ENCODE results near the gene BUD23.

DNA sequence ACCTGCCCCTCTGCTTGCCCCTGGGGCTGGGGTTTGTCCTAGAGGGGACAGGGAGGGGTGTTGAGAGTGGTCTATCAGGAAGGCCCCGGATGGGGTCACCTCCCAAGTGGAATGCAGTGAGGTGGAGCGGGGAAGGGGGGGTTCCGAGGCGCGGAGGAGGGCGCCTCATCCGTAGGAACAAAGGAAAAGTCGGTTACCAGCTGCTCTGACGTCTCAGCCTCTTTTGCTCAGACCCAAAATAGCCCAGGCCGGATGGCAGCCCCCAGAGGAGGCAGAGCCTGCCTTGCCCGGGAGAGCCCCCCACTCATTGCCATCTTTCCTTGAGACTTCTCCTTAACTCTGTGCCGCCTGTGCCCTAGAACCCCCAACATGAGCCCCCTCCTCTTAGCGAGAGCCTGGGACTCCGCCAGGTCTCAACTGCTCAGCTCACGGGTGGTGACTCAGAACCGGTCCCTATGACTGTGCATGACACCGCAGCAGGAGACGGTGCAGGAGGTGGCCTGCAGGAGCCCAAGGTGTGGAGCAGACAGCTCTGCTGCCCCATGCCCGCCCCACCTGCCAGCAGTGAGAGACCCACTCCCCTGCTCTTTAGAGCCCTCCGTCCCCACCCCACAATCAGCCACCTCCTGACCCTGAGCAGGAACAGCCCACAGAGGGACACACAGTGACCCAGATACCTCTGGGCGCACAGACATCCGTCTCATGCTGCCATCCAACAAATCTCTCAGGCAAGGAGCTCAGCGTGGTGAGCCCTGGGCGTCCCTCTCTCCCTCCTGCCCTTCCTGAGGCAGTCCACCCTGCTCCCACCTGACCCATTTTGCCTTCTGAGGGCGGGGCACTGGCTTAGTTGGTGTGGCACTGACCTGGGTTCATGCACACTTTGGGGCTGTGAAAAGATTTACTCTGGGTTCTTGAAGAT, 23.0 kb downstream of the BUD23 start:
- TF ChIP-seq GABPA (IDR thresholded peaks at IDR 0.05 in 1 of 2, conservative IDR thresholded peaks at IDR 0.05 in 1 of 2) (no peak), RAD21 (IDR thresholded peaks at IDR 0.05) (no peak), TAF1 (conservative IDR thresholded peaks at IDR 0.05) (no peak), SP1 (IDR thresholded peaks at IDR 0.05) (no peak)
- TF ChIP-seq, protein P1, sequence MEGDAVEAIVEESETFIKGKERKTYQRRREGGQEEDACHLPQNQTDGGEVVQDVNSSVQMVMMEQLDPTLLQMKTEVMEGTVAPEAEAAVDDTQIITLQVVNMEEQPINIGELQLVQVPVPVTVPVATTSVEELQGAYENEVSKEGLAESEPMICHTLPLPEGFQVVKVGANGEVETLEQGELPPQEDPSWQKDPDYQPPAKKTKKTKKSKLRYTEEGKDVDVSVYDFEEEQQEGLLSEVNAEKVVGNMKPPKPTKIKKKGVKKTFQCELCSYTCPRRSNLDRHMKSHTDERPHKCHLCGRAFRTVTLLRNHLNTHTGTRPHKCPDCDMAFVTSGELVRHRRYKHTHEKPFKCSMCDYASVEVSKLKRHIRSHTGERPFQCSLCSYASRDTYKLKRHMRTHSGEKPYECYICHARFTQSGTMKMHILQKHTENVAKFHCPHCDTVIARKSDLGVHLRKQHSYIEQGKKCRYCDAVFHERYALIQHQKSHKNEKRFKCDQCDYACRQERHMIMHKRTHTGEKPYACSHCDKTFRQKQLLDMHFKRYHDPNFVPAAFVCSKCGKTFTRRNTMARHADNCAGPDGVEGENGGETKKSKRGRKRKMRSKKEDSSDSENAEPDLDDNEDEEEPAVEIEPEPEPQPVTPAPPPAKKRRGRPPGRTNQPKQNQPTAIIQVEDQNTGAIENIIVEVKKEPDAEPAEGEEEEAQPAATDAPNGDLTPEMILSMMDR (IDR thresholded peaks at IDR 0.05; ENCODE audit: low read depth, low read length, missing input control): no peak
- TF ChIP-seq, protein P2, sequence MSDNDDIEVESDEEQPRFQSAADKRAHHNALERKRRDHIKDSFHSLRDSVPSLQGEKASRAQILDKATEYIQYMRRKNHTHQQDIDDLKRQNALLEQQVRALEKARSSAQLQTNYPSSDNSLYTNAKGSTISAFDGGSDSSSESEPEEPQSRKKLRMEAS (IDR thresholded peaks at IDR 0.05): no peak
- TF ChIP-seq, protein P3, sequence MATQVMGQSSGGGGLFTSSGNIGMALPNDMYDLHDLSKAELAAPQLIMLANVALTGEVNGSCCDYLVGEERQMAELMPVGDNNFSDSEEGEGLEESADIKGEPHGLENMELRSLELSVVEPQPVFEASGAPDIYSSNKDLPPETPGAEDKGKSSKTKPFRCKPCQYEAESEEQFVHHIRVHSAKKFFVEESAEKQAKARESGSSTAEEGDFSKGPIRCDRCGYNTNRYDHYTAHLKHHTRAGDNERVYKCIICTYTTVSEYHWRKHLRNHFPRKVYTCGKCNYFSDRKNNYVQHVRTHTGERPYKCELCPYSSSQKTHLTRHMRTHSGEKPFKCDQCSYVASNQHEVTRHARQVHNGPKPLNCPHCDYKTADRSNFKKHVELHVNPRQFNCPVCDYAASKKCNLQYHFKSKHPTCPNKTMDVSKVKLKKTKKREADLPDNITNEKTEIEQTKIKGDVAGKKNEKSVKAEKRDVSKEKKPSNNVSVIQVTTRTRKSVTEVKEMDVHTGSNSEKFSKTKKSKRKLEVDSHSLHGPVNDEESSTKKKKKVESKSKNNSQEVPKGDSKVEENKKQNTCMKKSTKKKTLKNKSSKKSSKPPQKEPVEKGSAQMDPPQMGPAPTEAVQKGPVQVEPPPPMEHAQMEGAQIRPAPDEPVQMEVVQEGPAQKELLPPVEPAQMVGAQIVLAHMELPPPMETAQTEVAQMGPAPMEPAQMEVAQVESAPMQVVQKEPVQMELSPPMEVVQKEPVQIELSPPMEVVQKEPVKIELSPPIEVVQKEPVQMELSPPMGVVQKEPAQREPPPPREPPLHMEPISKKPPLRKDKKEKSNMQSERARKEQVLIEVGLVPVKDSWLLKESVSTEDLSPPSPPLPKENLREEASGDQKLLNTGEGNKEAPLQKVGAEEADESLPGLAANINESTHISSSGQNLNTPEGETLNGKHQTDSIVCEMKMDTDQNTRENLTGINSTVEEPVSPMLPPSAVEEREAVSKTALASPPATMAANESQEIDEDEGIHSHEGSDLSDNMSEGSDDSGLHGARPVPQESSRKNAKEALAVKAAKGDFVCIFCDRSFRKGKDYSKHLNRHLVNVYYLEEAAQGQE (IDR thresholded peaks at IDR 0.05): no peak
